ENCODE measurements around the gene SLC24A2. TPM values are rescaled to one million over a fixed set of nuclear protein-coding genes. Genes with fewer than 3 reads are reported as not detected.
A peak's percentile ranks its signal among the peaks of the same experiment; 100 is the strongest.

The SLC24A2 gene
- total and polyA plus RNA-seq, 2 experiments from 2014 or later = 0.09 TPM; not detected in 1

GRCh38 chr9:19757745-19758144 lies 31.1 kb downstream of the SLC24A2 start:
- TF ChIP-seq CTCF (IDR thresholded peaks at IDR 0.05; ENCODE audit: low read depth, low read length) = no peak
- Histone ChIP-seq H3K9me3 (ENCODE audit: low read depth) (no peaks in the 10 kb centered on the region), H3K4me1 (ENCODE audit: low read depth) (no peaks in the 10 kb centered on the region), H3K36me3 (no peaks in the 10 kb centered on the region), H3K27ac (no peak overlapping the region), H3K27me3 (no peaks in the 10 kb centered on the region), H3K4me3 (no peak overlapping the region)
- DNase-seq (ENCODE audit: low read depth in 1 of 2, low spot score in 1 of 2) = no peak

- Histone ChIP-seq H3K4me1 (ENCODE audit: low read depth) (no peaks in the 10 kb centered on the region), H3K36me3 (no peaks in the 10 kb centered on the region), H3K4me3 (no peak overlapping the region), H3K27me3 (no peaks in the 10 kb centered on the region), H3K9me3 (ENCODE audit: low read depth) (no peaks in the 10 kb centered on the region), H3K27ac (no peak overlapping the region)
- no peak for DNase-seq (ENCODE audit: low read depth in 1 of 2, low spot score in 1 of 2)
- TF ChIP-seq CTCF (IDR thresholded peaks at IDR 0.05; ENCODE audit: low read depth, low read length) = no peak
These were observed 33.9 kb downstream of the SLC24A2 start for GRCh38 chr9:19754921-19755320.

DNA sequence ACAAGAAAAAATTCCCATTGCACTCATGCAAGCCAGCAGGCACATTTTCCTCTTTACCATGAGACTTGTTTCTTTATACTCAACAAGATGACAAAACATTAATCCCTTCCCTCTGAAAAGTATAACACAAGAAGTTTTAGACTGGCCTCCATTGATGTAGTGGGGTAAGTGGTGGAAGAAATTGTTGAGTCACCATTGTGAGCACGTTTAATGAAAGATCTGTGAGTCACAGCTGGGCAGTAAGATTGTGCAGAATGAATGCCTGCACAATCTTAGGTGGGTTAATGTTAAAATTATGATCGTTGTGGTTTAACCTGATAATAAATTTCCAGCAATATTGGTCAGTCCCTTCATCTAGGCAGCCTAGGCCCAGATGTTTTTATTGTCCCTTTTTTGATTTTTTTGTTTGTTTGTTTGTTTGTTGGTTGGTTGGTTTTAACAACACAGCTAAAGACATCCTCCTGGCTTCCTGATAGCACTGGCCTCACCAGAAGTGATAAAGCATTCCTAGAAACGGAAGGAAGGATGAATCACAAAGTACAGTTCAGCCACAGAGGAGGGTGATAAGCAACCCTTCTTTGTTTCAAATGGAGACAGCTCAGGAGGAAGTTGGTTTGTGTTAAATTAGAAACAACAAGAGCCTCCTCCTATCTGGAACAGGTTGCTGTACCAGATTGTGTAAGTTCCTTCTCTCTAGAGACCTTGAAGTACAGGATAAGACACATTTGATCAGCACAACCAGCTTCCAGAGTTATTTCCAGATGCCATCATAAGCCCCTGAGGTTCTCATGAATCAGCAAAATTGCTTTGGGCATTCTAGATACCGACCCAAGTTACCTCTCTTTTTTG lies 40.3 kb downstream of the SLC24A2 start:
- TF ChIP-seq CTCF (IDR thresholded peaks at IDR 0.05; ENCODE audit: low read depth, low read length) = no peak
- no peak overlapping the region for H3K27ac ChIP-seq
- no peaks in the 10 kb centered on the region for H3K27me3 ChIP-seq
- peak in 1 of 2 donors; percentile 63 for DNase-seq (ENCODE audit: low read depth in 1 of 2, low spot score in 1 of 2)
- H3K36me3 ChIP-seq = no peaks in the 10 kb centered on the region
- H3K4me3 ChIP-seq = no peak overlapping the region
- H3K9me3 ChIP-seq (ENCODE audit: low read depth) = no peaks in the 10 kb centered on the region
- H3K4me1 ChIP-seq (ENCODE audit: low read depth) = no peaks in the 10 kb centered on the region

DNA sequence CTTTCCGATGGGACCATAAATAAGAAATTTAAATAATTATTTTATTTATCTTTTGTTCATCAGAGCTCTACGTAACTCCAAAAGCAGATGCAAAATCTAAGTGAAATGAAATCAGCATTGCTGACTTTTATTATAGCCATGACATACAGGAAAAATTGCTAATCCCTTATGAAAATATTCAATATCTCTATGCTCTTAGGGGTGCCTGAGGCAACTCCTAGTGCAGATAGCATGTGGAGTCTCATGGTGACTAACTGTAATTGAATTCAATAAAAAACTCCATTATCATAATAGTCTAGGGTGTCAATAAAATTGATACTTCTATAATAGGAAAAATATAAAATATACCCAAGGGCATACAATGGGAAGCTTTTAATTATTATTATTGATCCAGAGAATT lies 42.6 kb downstream of the SLC24A2 start:
- no peaks in the 10 kb centered on the region for H3K27me3 ChIP-seq
- H3K9me3 ChIP-seq (ENCODE audit: low read depth) = no peaks in the 10 kb centered on the region
- H3K36me3 ChIP-seq = no peaks in the 10 kb centered on the region
- no peak overlapping the region for H3K4me3 ChIP-seq
- no peak overlapping the region for H3K27ac ChIP-seq
- TF ChIP-seq CTCF (IDR thresholded peaks at IDR 0.05; ENCODE audit: low read depth, low read length) = no peak
- H3K4me1 ChIP-seq (ENCODE audit: low read depth) = no peaks in the 10 kb centered on the region
- no peak for DNase-seq (ENCODE audit: low read depth in 1 of 2, low spot score in 1 of 2)

DNA sequence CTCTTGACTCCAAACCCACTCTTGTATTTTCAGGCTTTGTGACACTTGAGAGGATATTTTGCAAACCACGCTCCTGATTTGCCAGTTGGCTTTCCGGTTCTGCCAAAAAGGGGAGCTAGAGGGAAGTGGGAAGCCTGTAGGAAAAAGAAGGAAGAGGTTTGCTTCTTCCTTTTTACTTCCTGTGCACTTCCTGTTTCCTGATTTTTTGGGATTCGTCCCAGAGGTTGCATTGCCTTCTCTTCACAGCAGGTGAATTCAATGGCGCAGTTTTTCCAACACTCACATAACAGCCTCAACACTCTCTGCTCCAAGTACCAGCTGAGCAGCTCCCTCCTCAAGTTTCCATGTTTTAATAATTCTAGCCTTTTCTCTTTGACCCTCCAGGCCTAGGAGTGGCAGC lies 47.7 kb downstream of the SLC24A2 start:
- DNase-seq (ENCODE audit: low read depth in 1 of 2, low spot score in 1 of 2) = no peak
- no peaks in the 10 kb centered on the region for H3K9me3 ChIP-seq (ENCODE audit: low read depth)

More for the DNA sequence above, 47.7 kb downstream of the SLC24A2 start:
- TF ChIP-seq CTCF (IDR thresholded peaks at IDR 0.05; ENCODE audit: low read depth, low read length) = no peak
- no peaks in the 10 kb centered on the region for H3K27me3 ChIP-seq
- H3K36me3 ChIP-seq = no peaks in the 10 kb centered on the region
- no peak overlapping the region for H3K4me3 ChIP-seq
- no peaks in the 10 kb centered on the region for H3K4me1 ChIP-seq (ENCODE audit: low read depth)
- H3K27ac ChIP-seq = no peak overlapping the region

Measured in cardiac muscle cell (in vitro differentiated cells and primary cell).